ENCODE measurements around the gene ERICH6. TPM values are rescaled to one million over a fixed set of nuclear protein-coding genes. Genes with fewer than 3 reads are reported as not detected.

ERICH6 gene
- total and polyA plus RNA-seq, 5 donors from 2014 or later, result 0.17 to 0.77 TPM; not detected in 3

GRCh38 chr3:150687613-150688012 is 16.1 kb downstream of the ERICH6 start:
- Histone ChIP-seq H3K27me3 (ENCODE audit: control insufficient read depth, insufficient read depth, low read length) (no peaks in the 10 kb centered on the region), H3K4me1 (ENCODE audit: control insufficient read depth, insufficient read depth, low read length, poor library complexity, severe bottlenecking) (no peaks in the 10 kb centered on the region), H3K27ac (ENCODE audit: insufficient read depth, low read length, poor library complexity, severe bottlenecking) (no peak overlapping the region), H3K36me3 (ENCODE audit: control insufficient read depth, insufficient read depth, low read length) (no peaks in the 10 kb centered on the region), H3K4me3 (ENCODE audit: low read depth, low read length) (no peak overlapping the region), H3K9me3 (ENCODE audit: control insufficient read depth in 2 of 2, low read length in 2 of 2) (peaks cover 2 to 5% of the 10 kb centered on the region in 2 experiments)
- H3K4me1 Mint-ChIP-seq, result peaks cover 0 to 2% (median 0%) of the 10 kb centered on the region in 4 donors
- ATAC-seq (ENCODE audit: low read depth in 2 of 2) (no peak), DNase-seq (no peak)
- no peak overlapping the region for H3K4me3 Mint-ChIP-seq
- H3K9me3 Mint-ChIP-seq, result no peaks in the 10 kb centered on the region
- H3K36me3 Mint-ChIP-seq, result no peaks in the 10 kb centered on the region
- no peak overlapping the region for H3K27ac Mint-ChIP-seq
- H3K27me3 Mint-ChIP-seq, result no peaks in the 10 kb centered on the region

- Mint-ChIP-seq H3K9me3 (no peaks in the 10 kb centered on the region), H3K27me3 (no peaks in the 10 kb centered on the region), H3K4me3 (no peak overlapping the region), H3K4me1 (peaks cover 9 to 17% (median 12%) of the 10 kb centered on the region in 4 donors), H3K36me3 (no peaks in the 10 kb centered on the region), H3K27ac (no peak overlapping the region)
- Histone ChIP-seq H3K27ac (ENCODE audit: insufficient read depth, low read length, poor library complexity, severe bottlenecking) (no peak overlapping the region), H3K9me3 (ENCODE audit: control insufficient read depth in 2 of 2, low read length in 2 of 2) (no peaks in the 10 kb centered on the region), H3K27me3 (ENCODE audit: control insufficient read depth, insufficient read depth, low read length) (no peaks in the 10 kb centered on the region), H3K36me3 (ENCODE audit: control insufficient read depth, insufficient read depth, low read length) (no peaks in the 10 kb centered on the region), H3K4me1 (ENCODE audit: control insufficient read depth, insufficient read depth, low read length, poor library complexity, severe bottlenecking) (peaks cover 14% of the 10 kb centered on the region), H3K4me3 (ENCODE audit: low read depth, low read length) (no peak overlapping the region)
- DNase-seq (no peak), ATAC-seq (ENCODE audit: low read depth in 2 of 2) (no peak)
Observed at GRCh38 chr3:150682824-150683223, 20.9 kb downstream of the ERICH6 start.

GRCh38 chr3:150682279-150682678 is 21.4 kb downstream of the ERICH6 start:
- ATAC-seq (ENCODE audit: low read depth in 2 of 2), result no peak
- Histone ChIP-seq H3K36me3 (ENCODE audit: control insufficient read depth, insufficient read depth, low read length) (no peaks in the 10 kb centered on the region), H3K4me3 (ENCODE audit: low read depth, low read length) (no peak overlapping the region), H3K4me1 (ENCODE audit: control insufficient read depth, insufficient read depth, low read length, poor library complexity, severe bottlenecking) (peaks cover 14% of the 10 kb centered on the region), H3K27me3 (ENCODE audit: control insufficient read depth, insufficient read depth, low read length) (no peaks in the 10 kb centered on the region), H3K9me3 (ENCODE audit: control insufficient read depth in 2 of 2, low read length in 2 of 2) (no peaks in the 10 kb centered on the region), H3K27ac (ENCODE audit: insufficient read depth, low read length, poor library complexity, severe bottlenecking) (no peak overlapping the region)
- no peak overlapping the region for H3K27ac Mint-ChIP-seq
- peaks cover 9 to 17% (median 12%) of the 10 kb centered on the region in 4 donors for H3K4me1 Mint-ChIP-seq
- no peaks in the 10 kb centered on the region for H3K9me3 Mint-ChIP-seq
- H3K36me3 Mint-ChIP-seq, result no peaks in the 10 kb centered on the region
- no peaks in the 10 kb centered on the region for H3K27me3 Mint-ChIP-seq
- no peak overlapping the region for H3K4me3 Mint-ChIP-seq
- no peak for DNase-seq

- Histone ChIP-seq H3K36me3 (ENCODE audit: control insufficient read depth, insufficient read depth, low read length) (no peaks in the 10 kb centered on the region), H3K4me1 (ENCODE audit: control insufficient read depth, insufficient read depth, low read length, poor library complexity, severe bottlenecking) (peaks cover 14% of the 10 kb centered on the region), H3K4me3 (ENCODE audit: low read depth, low read length) (peak overlapping the region; percentile 56), H3K27ac (ENCODE audit: insufficient read depth, low read length, poor library complexity, severe bottlenecking) (no peak overlapping the region), H3K9me3 (ENCODE audit: control insufficient read depth in 2 of 2, low read length in 2 of 2) (peaks cover 2 to 5% of the 10 kb centered on the region in 2 experiments), H3K27me3 (ENCODE audit: control insufficient read depth, insufficient read depth, low read length) (no peaks in the 10 kb centered on the region)
- H3K27me3 Mint-ChIP-seq, result peaks cover under 1% of the 10 kb centered on the region
- DNase-seq, result peak in 2 of 3 donors; percentile 45 to 83
- H3K36me3 Mint-ChIP-seq, result no peaks in the 10 kb centered on the region
- peak overlapping the region in 3 of 4 donors; percentile 1 to 7 (median 5) for H3K4me3 Mint-ChIP-seq
- ATAC-seq (ENCODE audit: low read depth in 2 of 2), result peak; percentile 79 to 94
- H3K9me3 Mint-ChIP-seq, result peaks cover 0 to 5% (median 2%) of the 10 kb centered on the region in 7 donors
- H3K4me1 Mint-ChIP-seq, result peaks cover 9 to 17% (median 12%) of the 10 kb centered on the region in 4 donors
- H3K27ac Mint-ChIP-seq, result peak overlapping the region; percentile 11 to 82 (median 26)
Observed at GRCh38 chr3:150681057-150681456, 22.7 kb downstream of the ERICH6 start.

- Mint-ChIP-seq H3K9me3 (peaks cover 0 to 10% (median 4%) of the 10 kb centered on the region in 7 donors), H3K36me3 (no peaks in the 10 kb centered on the region), H3K4me1 (peaks cover 9 to 17% (median 12%) of the 10 kb centered on the region in 4 donors), H3K27me3 (peaks cover 5% of the 10 kb centered on the region), H3K27ac (peak overlapping the region in 2 of 3 donors; percentile 3 to 82), H3K4me3 (peak overlapping the region; percentile 1 to 23 (median 5))
- peaks cover 7 to 10% of the 10 kb centered on the region in 2 experiments for H3K9me3 ChIP-seq (ENCODE audit: control insufficient read depth in 2 of 2, low read length in 2 of 2)
- no peaks in the 10 kb centered on the region for H3K36me3 ChIP-seq (ENCODE audit: control insufficient read depth, insufficient read depth, low read length)
- H3K4me1 ChIP-seq (ENCODE audit: control insufficient read depth, insufficient read depth, low read length, poor library complexity, severe bottlenecking), result peaks cover 14% of the 10 kb centered on the region
- H3K27me3 ChIP-seq (ENCODE audit: control insufficient read depth, insufficient read depth, low read length), result no peaks in the 10 kb centered on the region
- no peak overlapping the region for H3K27ac ChIP-seq (ENCODE audit: insufficient read depth, low read length, poor library complexity, severe bottlenecking)
- H3K4me3 ChIP-seq (ENCODE audit: low read depth, low read length), result peak overlapping the region; percentile 56
- no peak for DNase-seq
- ATAC-seq (ENCODE audit: low read depth in 2 of 2), result no peak
Observed at GRCh38 chr3:150680562-150680961, 23.2 kb downstream of the ERICH6 start.

GRCh38 chr3:150675587-150675986 is 28.1 kb downstream of the ERICH6 start:
- peaks cover 3% of the 10 kb centered on the region for H3K4me1 ChIP-seq (ENCODE audit: control insufficient read depth, insufficient read depth, low read length, poor library complexity, severe bottlenecking)
- Mint-ChIP-seq H3K4me3 (no peak overlapping the region), H3K36me3 (no peaks in the 10 kb centered on the region), H3K27me3 (peaks cover 28% of the 10 kb centered on the region), H3K4me1 (peaks cover 2 to 5% (median 3%) of the 10 kb centered on the region in 4 donors), H3K9me3 (peaks cover 0 to 12% (median 8%) of the 10 kb centered on the region in 7 donors), H3K27ac (no peak overlapping the region)
- H3K27me3 ChIP-seq (ENCODE audit: control insufficient read depth, insufficient read depth, low read length), result no peaks in the 10 kb centered on the region
- no peaks in the 10 kb centered on the region for H3K36me3 ChIP-seq (ENCODE audit: control insufficient read depth, insufficient read depth, low read length)
- peaks cover 10 to 13% of the 10 kb centered on the region in 2 experiments for H3K9me3 ChIP-seq (ENCODE audit: control insufficient read depth in 2 of 2, low read length in 2 of 2)
- H3K27ac ChIP-seq (ENCODE audit: insufficient read depth, low read length, poor library complexity, severe bottlenecking), result no peak overlapping the region
- ATAC-seq (ENCODE audit: low read depth in 2 of 2) (no peak), DNase-seq (no peak)
- no peak overlapping the region for H3K4me3 ChIP-seq (ENCODE audit: low read depth, low read length)

- H3K4me3 ChIP-seq (ENCODE audit: low read depth, low read length), result no peak overlapping the region
- Mint-ChIP-seq H3K36me3 (no peaks in the 10 kb centered on the region), H3K4me1 (no peaks in the 10 kb centered on the region), H3K9me3 (peaks cover 0 to 12% (median 8%) of the 10 kb centered on the region in 7 donors), H3K4me3 (no peak overlapping the region), H3K27ac (no peak overlapping the region), H3K27me3 (peaks cover 45% of the 10 kb centered on the region)
- H3K27ac ChIP-seq (ENCODE audit: insufficient read depth, low read length, poor library complexity, severe bottlenecking), result no peak overlapping the region
- no peak for ATAC-seq (ENCODE audit: low read depth in 2 of 2)
- H3K4me1 ChIP-seq (ENCODE audit: control insufficient read depth, insufficient read depth, low read length, poor library complexity, severe bottlenecking), result no peaks in the 10 kb centered on the region
- DNase-seq, result no peak
- H3K27me3 ChIP-seq (ENCODE audit: control insufficient read depth, insufficient read depth, low read length), result no peaks in the 10 kb centered on the region
- H3K36me3 ChIP-seq (ENCODE audit: control insufficient read depth, insufficient read depth, low read length), result no peaks in the 10 kb centered on the region
- H3K9me3 ChIP-seq (ENCODE audit: control insufficient read depth in 2 of 2, low read length in 2 of 2), result peaks cover 10 to 13% of the 10 kb centered on the region in 2 experiments
Observed at GRCh38 chr3:150673966-150674365, 29.8 kb downstream of the ERICH6 start.

GRCh38 chr3:150666167-150666566 is 37.6 kb downstream of the ERICH6 start:
- Histone ChIP-seq H3K9me3 (ENCODE audit: control insufficient read depth in 2 of 2, low read length in 2 of 2) (no peaks in the 10 kb centered on the region), H3K4me3 (ENCODE audit: low read depth, low read length) (no peak overlapping the region), H3K4me1 (ENCODE audit: control insufficient read depth, insufficient read depth, low read length, poor library complexity, severe bottlenecking) (no peaks in the 10 kb centered on the region), H3K27ac (ENCODE audit: insufficient read depth, low read length, poor library complexity, severe bottlenecking) (no peak overlapping the region), H3K27me3 (ENCODE audit: control insufficient read depth, insufficient read depth, low read length) (peaks cover 6% of the 10 kb centered on the region), H3K36me3 (ENCODE audit: control insufficient read depth, insufficient read depth, low read length) (no peaks in the 10 kb centered on the region)
- Mint-ChIP-seq H3K27me3 (peaks cover 56% of the 10 kb centered on the region), H3K36me3 (no peaks in the 10 kb centered on the region), H3K4me1 (peaks cover 7 to 19% (median 11%) of the 10 kb centered on the region in 4 donors), H3K27ac (no peak overlapping the region), H3K4me3 (no peak overlapping the region), H3K9me3 (no peaks in the 10 kb centered on the region)
- ATAC-seq (ENCODE audit: low read depth in 2 of 2) (no peak), DNase-seq (peak in 1 of 3 donors; percentile 25)
